CD14-positive monocyte (primary cell): Measurements from ENCODE around the gene ACACA. TPM values are rescaled to one million over a fixed set of nuclear protein-coding genes. Genes with fewer than 3 reads are reported as not detected.

Experiments
- DNase-seq, 3 donors: peaks; one replicate each; pipeline ENCODE4 v3.0.0-alpha.2; 2011 to 2022
- H2AFZ ChIP-seq: 2 replicates; pipeline ENCODE4 v1.6.0; 2012; ENCODE audit warnings: mild to moderate bottlenecking, low read depth, low read length, inconsistent platforms; ENCODE audit not compliant: insufficient read depth, poor library complexity, severe bottlenecking
- H3K27ac ChIP-seq, 2 donors: 1 replicate in 1 of 2; 2 replicates in 1 of 2; pipeline ENCODE4 v1.5.1; 2012 to 2013; ENCODE audit warnings: low read length in 2 of 2, control low read depth in 1 of 2, inconsistent platforms in 1 of 2, low read depth in 1 of 2, mild to moderate bottlenecking in 1 of 2
- H3K27me3 ChIP-seq, 2 donors: one replicate each; pipeline versions ENCODE4 v1.6.0 to v1.6.1; 2011 to 2013; ENCODE audit warnings: low read length in 2 of 2; ENCODE audit not compliant: control insufficient read depth in 2 of 2, insufficient read depth in 2 of 2
- H3K36me3 ChIP-seq, 2 donors: replicated peaks in 1 of 2; 1 replicate in 1 of 2; 2 replicates in 1 of 2; pipeline versions ENCODE4 v1.5.1 to v1.6.1; 2012 to 2013; ENCODE audit warnings: low read length in 2 of 2, control low read depth in 1 of 2, inconsistent platforms in 1 of 2, mild to moderate bottlenecking in 1 of 2; ENCODE audit not compliant: insufficient read depth in 2 of 2, control insufficient read depth in 1 of 2
- H3K4me1 ChIP-seq, 2 donors: 1 replicate in 1 of 2; 2 replicates in 1 of 2; pipeline versions ENCODE4 v1.5.1 to v1.6.1; 2012 to 2013; ENCODE audit warnings: low read length in 2 of 2, control low read depth in 1 of 2, inconsistent platforms in 1 of 2, mild to moderate bottlenecking in 1 of 2, moderate library complexity in 1 of 2; ENCODE audit not compliant: insufficient read depth in 2 of 2, control insufficient read depth in 1 of 2
- H3K4me2 ChIP-seq: replicated peaks from 2 replicates; pipeline ENCODE3; 2012; ENCODE audit warnings: low read length, moderate library complexity, mild to moderate bottlenecking; ENCODE audit not compliant: poor library complexity, severe bottlenecking; ENCODE audit errors: extremely low read depth
- H3K4me3 ChIP-seq, 3 experiments: fragments of 200-600 bp in 1 of 3; sonication (generic) in 1 of 3; replicated peaks in 1 of 3; 1 replicate in 2 of 3; 2 replicates in 1 of 3; pipeline ENCODE4 v1.5.1; 2011 to 2013; ENCODE audit warnings: low read length in 3 of 3, mild to moderate bottlenecking in 3 of 3, control low read depth in 2 of 3, low read depth in 2 of 3, inconsistent platforms in 1 of 3, moderate library complexity in 1 of 3
- H3K79me2 ChIP-seq: 2 replicates; pipeline ENCODE4 v1.6.0; 2012; ENCODE audit warnings: mild to moderate bottlenecking, control low read depth, inconsistent platforms, low read length, moderate library complexity; ENCODE audit not compliant: insufficient read depth
- H3K9ac ChIP-seq: 2 replicates; pipeline ENCODE4 v1.6.0; 2017; ENCODE audit warnings: low read length, mild to moderate bottlenecking; ENCODE audit not compliant: insufficient read depth, poor library complexity, severe bottlenecking
- H3K9me3 ChIP-seq, 2 donors: replicated peaks in 1 of 2; 1 replicate in 1 of 2; 2 replicates in 1 of 2; pipeline versions ENCODE4 v1.5.1 to v1.6.1; 2012 to 2013; ENCODE audit warnings: low read length in 2 of 2, control low read depth in 1 of 2; ENCODE audit not compliant: control insufficient read depth in 1 of 2, insufficient read depth in 1 of 2
- H4K20me1 ChIP-seq: 2 replicates; pipeline ENCODE4 v1.6.0; 2012; ENCODE audit warnings: mild to moderate bottlenecking, low read length, control low read depth, moderate library complexity; ENCODE audit not compliant: insufficient read depth
- H3K27ac Mint-ChIP-seq, 7 donors: one replicate each; pipeline ENCODE4 v1.8.0; 2020; ENCODE audit warnings: mild to moderate bottlenecking in 7 of 7, mixed read lengths in 7 of 7, moderate library complexity in 6 of 7, inconsistent platforms in 2 of 7
- H3K27me3 Mint-ChIP-seq, 3 donors: one replicate each; pipeline ENCODE4 v1.8.0; 2021 to 2022; ENCODE audit warnings: low read depth in 3 of 3, mild to moderate bottlenecking in 3 of 3, mixed read lengths in 3 of 3, moderate library complexity in 3 of 3, inconsistent platforms in 1 of 3
- H3K36me3 Mint-ChIP-seq, 2 donors: one replicate each; pipeline ENCODE4 v1.8.0; 2020; ENCODE audit warnings: mixed read lengths in 2 of 2, inconsistent platforms in 1 of 2, mild to moderate bottlenecking in 1 of 2
- H3K4me1 Mint-ChIP-seq: one replicate; pipeline ENCODE4 v1.8.0; 2020; ENCODE audit warnings: mild to moderate bottlenecking, mixed read lengths
- H3K4me3 Mint-ChIP-seq, 2 donors: one replicate each; pipeline ENCODE4 v1.8.0; 2020; ENCODE audit warnings: mild to moderate bottlenecking in 2 of 2, mixed read lengths in 2 of 2, moderate library complexity in 1 of 2
- H3K9me3 Mint-ChIP-seq, 7 donors: one replicate each; pipeline ENCODE4 v1.8.0; 2020 to 2022; ENCODE audit warnings: mixed read lengths in 7 of 7, mild to moderate bottlenecking in 6 of 7, moderate library complexity in 6 of 7, inconsistent platforms in 2 of 7
- CTCF ChIP-seq: fragments of 200-600 bp; IDR thresholded peaks from one replicate; pipeline ENCODE4 v1.8.0; 2022; ENCODE audit warnings: antibody characterized with exemption, mild to moderate bottlenecking
- WGBS: methylation state at CpG from one replicate; pipeline ENCODE4 v1.1.5; 2013; ENCODE audit warnings: missing lambda C conversion rate; ENCODE audit not compliant: insufficient coverage; 5-methylcytosine and 5-hydroxymethylcytosine counted together
- intact Hi-C, 2 donors: fragments of 100-400 bp; cut with micrococcal nuclease; formaldehyde crosslinking; loops; one replicate each; pipeline versions ENCODE4 v1.15.0 to v1.15.1; 2023
- polyA plus RNA-seq, 3 donors: library from polyadenylated mRNA; depleted of rRNA in 1 of 3; unstranded in 2 of 3; stranded (reverse) in 1 of 3; fragments of 300-500 nt in 2 of 3; fragments of >200 nt in 1 of 3; fragmentation: Illumina TruSeq in 2 of 3; gene quantifications; 1 replicate in 2 of 3; 2 replicates in 1 of 3; pipeline ENCODE4 v1.2.3, GENCODE V29; 2012 to 2021

The ACACA gene
- polyA plus RNA-seq, 3 donors = 3.5 to 4.6 (median 3.8) TPM

- intact Hi-C loops = no loop called here
- Mint-ChIP-seq H3K27ac (no peak overlapping the region), H3K27me3 (peaks cover 1 to 2% (median 2%) of the 10 kb centered on the region in 3 donors), H3K4me1 (no peaks in the 10 kb centered on the region), H3K4me3 (no peak overlapping the region), H3K9me3 (no peaks in the 10 kb centered on the region), H3K36me3 (no peaks in the 10 kb centered on the region)
- H3K4me3 ChIP-seq = no peak overlapping the region
- no peaks in the 10 kb centered on the region for H3K36me3 ChIP-seq
- no peaks in the 10 kb centered on the region for H3K9me3 ChIP-seq
- no peak overlapping the region for H2AFZ ChIP-seq
- no peak overlapping the region for H3K27ac ChIP-seq
- no peak overlapping the region for H3K9ac ChIP-seq
- no peaks in the 10 kb centered on the region for H3K4me1 ChIP-seq
- no peak for DNase-seq
- H3K4me2 ChIP-seq = no peak overlapping the region
- 100% methylated on average over 2 of the region's 6 CpGs for WGBS
- no peaks in the 10 kb centered on the region for H4K20me1 ChIP-seq
- TF ChIP-seq CTCF = no peak
- no peaks in the 10 kb centered on the region for H3K79me2 ChIP-seq
- H3K27me3 ChIP-seq = no peaks in the 10 kb centered on the region
Measured at GRCh38 chr17:37391146-37391545, 15.5 kb downstream of the ACACA start.

- DNase-seq = no peak
- TF ChIP-seq CTCF = no peak
- Histone ChIP-seq H3K9me3 (no peaks in the 10 kb centered on the region), H3K4me3 (no peak overlapping the region), H3K36me3 (no peaks in the 10 kb centered on the region), H3K4me1 (no peaks in the 10 kb centered on the region), H4K20me1 (no peaks in the 10 kb centered on the region), H3K79me2 (no peaks in the 10 kb centered on the region), H3K27ac (no peak overlapping the region), H2AFZ (no peak overlapping the region), H3K9ac (no peak overlapping the region), H3K4me2 (no peak overlapping the region), H3K27me3 (no peaks in the 10 kb centered on the region)
- no CpG with 5 or more reads among the region's 4 CpGs for WGBS
- no peaks in the 10 kb centered on the region for H3K9me3 Mint-ChIP-seq
- H3K4me1 Mint-ChIP-seq = no peaks in the 10 kb centered on the region
- intact Hi-C loops = no loop called here
- H3K27ac Mint-ChIP-seq = no peak overlapping the region
- H3K36me3 Mint-ChIP-seq = no peaks in the 10 kb centered on the region
- no peak overlapping the region for H3K4me3 Mint-ChIP-seq
- H3K27me3 Mint-ChIP-seq = peaks cover 0 to 2% (median 1%) of the 10 kb centered on the region in 3 donors
Measured at GRCh38 chr17:37389160-37389559, 17.5 kb downstream of the ACACA start.
